Measurements from ENCODE around the gene PPP2R2C. TPM values are rescaled to one million over a fixed set of nuclear protein-coding genes. Genes with fewer than 3 reads are reported as not detected.
A peak's percentile ranks its signal among the peaks of the same experiment; 100 is the strongest.

The PPP2R2C gene
- total and polyA plus RNA-seq, 2 donors (not counting 1 experiment from before 2014, with no cell fraction given) = 0.10 to 0.17 TPM

DNA sequence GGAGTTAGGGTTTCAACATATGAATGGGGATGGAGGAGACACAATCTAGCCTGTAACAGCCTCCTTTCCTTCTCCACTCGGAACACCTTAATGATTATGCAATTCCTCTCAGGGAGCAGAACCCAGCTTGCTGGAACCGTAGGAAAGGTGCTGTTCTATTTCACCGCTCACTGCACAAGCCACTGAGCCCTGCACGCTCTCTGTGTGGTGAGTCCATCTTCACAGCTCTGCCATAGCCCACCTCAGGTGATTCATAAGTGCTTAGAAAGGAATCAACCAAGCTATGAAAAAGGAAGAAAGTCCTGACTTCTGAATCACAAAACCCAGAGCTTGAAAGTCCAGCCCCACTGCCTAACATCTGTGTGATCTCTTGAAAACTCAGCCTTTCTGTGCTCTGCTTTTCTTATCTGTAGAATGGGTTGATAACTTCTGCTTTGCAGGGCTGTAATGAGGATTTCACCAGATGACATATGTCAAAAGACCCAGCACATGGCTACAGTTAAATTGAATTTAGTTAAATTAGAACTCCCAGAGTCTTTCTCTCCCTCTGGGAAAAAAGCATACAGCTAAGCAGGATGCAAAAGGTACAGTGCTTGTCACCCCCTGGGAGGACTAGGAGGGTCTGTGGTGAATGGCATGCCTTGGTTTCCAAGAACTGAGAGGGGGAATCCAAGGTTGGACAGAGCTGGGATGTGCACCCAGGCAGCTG lies 111.2 kb downstream of the PPP2R2C start:
- H3K9me3 ChIP-seq (ENCODE audit: control insufficient read depth, insufficient read depth, low read depth, low read length) = no peaks in the 10 kb centered on the region
- H4K20me1 ChIP-seq (ENCODE audit: control insufficient read depth, extremely low read depth, insufficient read depth, low read length) = no peaks in the 10 kb centered on the region
- no peak overlapping the region for H3K4me2 ChIP-seq (ENCODE audit: extremely low read depth, insufficient read depth, low read length)
- no peaks in the 10 kb centered on the region for H3K36me3 ChIP-seq (ENCODE audit: control insufficient read depth, insufficient read depth, low read length)
- H3K4me3 ChIP-seq (replicated peaks in 1 of 4; ENCODE audit: control extremely low read depth in 1 of 4, insufficient read depth in 1 of 4, low read depth in 3 of 4, low read length in 4 of 4) = no peak overlapping the region
- no peak overlapping the region for H3K27ac ChIP-seq (ENCODE audit: insufficient read depth, low read length)
- H3K79me2 ChIP-seq (ENCODE audit: control insufficient read depth, insufficient read depth, low read length) = no peaks in the 10 kb centered on the region
- H3K9ac ChIP-seq (ENCODE audit: insufficient read depth, low read length) = no peak overlapping the region
- TF ChIP-seq, protein P1, sequence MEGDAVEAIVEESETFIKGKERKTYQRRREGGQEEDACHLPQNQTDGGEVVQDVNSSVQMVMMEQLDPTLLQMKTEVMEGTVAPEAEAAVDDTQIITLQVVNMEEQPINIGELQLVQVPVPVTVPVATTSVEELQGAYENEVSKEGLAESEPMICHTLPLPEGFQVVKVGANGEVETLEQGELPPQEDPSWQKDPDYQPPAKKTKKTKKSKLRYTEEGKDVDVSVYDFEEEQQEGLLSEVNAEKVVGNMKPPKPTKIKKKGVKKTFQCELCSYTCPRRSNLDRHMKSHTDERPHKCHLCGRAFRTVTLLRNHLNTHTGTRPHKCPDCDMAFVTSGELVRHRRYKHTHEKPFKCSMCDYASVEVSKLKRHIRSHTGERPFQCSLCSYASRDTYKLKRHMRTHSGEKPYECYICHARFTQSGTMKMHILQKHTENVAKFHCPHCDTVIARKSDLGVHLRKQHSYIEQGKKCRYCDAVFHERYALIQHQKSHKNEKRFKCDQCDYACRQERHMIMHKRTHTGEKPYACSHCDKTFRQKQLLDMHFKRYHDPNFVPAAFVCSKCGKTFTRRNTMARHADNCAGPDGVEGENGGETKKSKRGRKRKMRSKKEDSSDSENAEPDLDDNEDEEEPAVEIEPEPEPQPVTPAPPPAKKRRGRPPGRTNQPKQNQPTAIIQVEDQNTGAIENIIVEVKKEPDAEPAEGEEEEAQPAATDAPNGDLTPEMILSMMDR (conservative IDR thresholded peaks at IDR 0.05 in 1 of 2, IDR thresholded peaks at IDR 0.05 in 1 of 2; ENCODE audit: low read depth in 1 of 2, low read length in 2 of 2) = no peak
- no peak for TF ChIP-seq EZH2 (IDR thresholded peaks at IDR 0.05; ENCODE audit: low read length, missing control alignments)
- DNase-seq (ENCODE audit: low read depth in 2 of 2) = no peak
- no peak overlapping the region for H2AFZ ChIP-seq (ENCODE audit: low read length)
- H3K4me1 ChIP-seq (ENCODE audit: control insufficient read depth, extremely low read depth, insufficient read depth, low read length) = no peaks in the 10 kb centered on the region
- no peaks in the 10 kb centered on the region for H3K27me3 ChIP-seq (ENCODE audit: control insufficient read depth, insufficient read depth, low read length)

DNA sequence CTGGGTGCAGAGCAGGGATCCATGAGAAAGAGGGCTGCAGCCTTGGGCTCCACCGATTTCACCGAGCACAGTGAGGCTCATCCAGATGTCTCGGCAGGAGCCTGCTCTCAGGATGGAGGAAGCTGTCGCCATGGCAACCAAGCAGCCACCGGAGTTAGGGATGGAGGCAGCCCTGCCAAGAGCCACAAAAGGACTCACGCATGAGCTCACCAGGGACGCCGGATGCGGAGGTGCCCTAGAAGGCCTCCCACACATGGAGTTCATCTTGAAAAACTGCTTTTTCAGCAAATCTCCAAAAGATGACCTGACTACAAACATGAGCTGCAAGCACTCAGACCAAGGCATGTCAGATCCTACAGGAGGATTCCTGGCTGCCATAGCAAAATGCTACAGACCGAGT lies 112.0 kb downstream of the PPP2R2C start:
- H3K4me1 ChIP-seq (ENCODE audit: control insufficient read depth, extremely low read depth, insufficient read depth, low read length) = no peaks in the 10 kb centered on the region
- no peaks in the 10 kb centered on the region for H3K36me3 ChIP-seq (ENCODE audit: control insufficient read depth, insufficient read depth, low read length)
- H3K79me2 ChIP-seq (ENCODE audit: control insufficient read depth, insufficient read depth, low read length) = no peaks in the 10 kb centered on the region
- no peak overlapping the region for H3K4me2 ChIP-seq (ENCODE audit: extremely low read depth, insufficient read depth, low read length)
- no peaks in the 10 kb centered on the region for H3K9me3 ChIP-seq (ENCODE audit: control insufficient read depth, insufficient read depth, low read depth, low read length)
- TF ChIP-seq EZH2 (IDR thresholded peaks at IDR 0.05; ENCODE audit: low read length, missing control alignments) = no peak
- TF ChIP-seq, protein P1 (conservative IDR thresholded peaks at IDR 0.05 in 1 of 2, IDR thresholded peaks at IDR 0.05 in 1 of 2; ENCODE audit: low read depth in 1 of 2, low read length in 2 of 2) = no peak
- H3K27me3 ChIP-seq (ENCODE audit: control insufficient read depth, insufficient read depth, low read length) = no peaks in the 10 kb centered on the region
- H2AFZ ChIP-seq (ENCODE audit: low read length) = no peak overlapping the region
- DNase-seq (ENCODE audit: low read depth in 2 of 2) = peak in 1 of 2 donors; percentile 6
- no peak overlapping the region for H3K4me3 ChIP-seq (replicated peaks in 1 of 4; ENCODE audit: control extremely low read depth in 1 of 4, insufficient read depth in 1 of 4, low read depth in 3 of 4, low read length in 4 of 4)
- H3K27ac ChIP-seq (ENCODE audit: insufficient read depth, low read length) = no peak overlapping the region
- H3K9ac ChIP-seq (ENCODE audit: insufficient read depth, low read length) = no peak overlapping the region
- H4K20me1 ChIP-seq (ENCODE audit: control insufficient read depth, extremely low read depth, insufficient read depth, low read length) = no peaks in the 10 kb centered on the region

DNA sequence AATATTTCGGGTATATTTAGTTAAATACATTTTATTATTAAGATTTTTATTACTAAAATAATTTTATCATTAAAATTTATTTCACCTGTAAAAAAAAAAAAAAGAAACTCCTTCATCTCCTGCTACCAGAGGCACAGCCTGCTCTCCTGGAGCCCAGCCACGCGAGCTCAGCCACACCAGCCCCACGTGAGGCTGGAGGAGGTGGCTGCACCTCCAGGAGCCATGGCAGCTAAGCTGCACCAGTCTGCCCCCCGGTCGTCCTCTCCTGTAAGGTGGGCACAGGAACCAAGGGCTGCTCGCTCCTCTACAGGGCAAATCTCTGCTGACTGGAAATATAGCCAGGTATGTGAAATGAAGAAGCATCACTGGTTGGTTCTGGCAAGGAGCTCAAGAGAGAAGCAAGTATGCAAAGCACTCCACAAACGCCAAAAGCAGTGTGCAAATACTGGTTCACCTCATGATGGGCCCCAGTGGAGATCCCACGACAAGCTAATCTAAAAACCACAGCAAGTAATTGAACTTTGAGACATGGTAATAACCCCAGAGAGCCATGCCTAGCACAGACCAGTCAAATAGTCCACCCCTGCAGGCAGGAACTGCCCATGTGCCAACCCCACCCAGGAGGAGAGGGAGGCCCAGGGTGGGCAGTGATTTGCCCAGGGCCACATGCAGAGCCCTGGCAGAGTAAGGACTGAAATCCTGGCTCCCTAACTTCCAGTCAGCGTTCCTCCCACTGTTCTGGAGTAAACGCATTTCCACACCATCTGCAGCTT lies 112.7 kb downstream of the PPP2R2C start:
- no peak overlapping the region for H3K27ac ChIP-seq (ENCODE audit: insufficient read depth, low read length)

More for the DNA sequence above, 112.7 kb downstream of the PPP2R2C start:
- Histone ChIP-seq H3K79me2 (ENCODE audit: control insufficient read depth, insufficient read depth, low read length) (no peaks in the 10 kb centered on the region), H4K20me1 (ENCODE audit: control insufficient read depth, extremely low read depth, insufficient read depth, low read length) (no peaks in the 10 kb centered on the region), H2AFZ (ENCODE audit: low read length) (no peak overlapping the region), H3K4me3 (replicated peaks in 1 of 4; ENCODE audit: control extremely low read depth in 1 of 4, insufficient read depth in 1 of 4, low read depth in 3 of 4, low read length in 4 of 4) (no peak overlapping the region), H3K27me3 (ENCODE audit: control insufficient read depth, insufficient read depth, low read length) (no peaks in the 10 kb centered on the region), H3K9ac (ENCODE audit: insufficient read depth, low read length) (no peak overlapping the region), H3K36me3 (ENCODE audit: control insufficient read depth, insufficient read depth, low read length) (no peaks in the 10 kb centered on the region), H3K4me2 (ENCODE audit: extremely low read depth, insufficient read depth, low read length) (no peak overlapping the region), H3K4me1 (ENCODE audit: control insufficient read depth, extremely low read depth, insufficient read depth, low read length) (no peaks in the 10 kb centered on the region), H3K9me3 (ENCODE audit: control insufficient read depth, insufficient read depth, low read depth, low read length) (no peaks in the 10 kb centered on the region)
- TF ChIP-seq EZH2 (IDR thresholded peaks at IDR 0.05; ENCODE audit: low read length, missing control alignments) = no peak
- TF ChIP-seq, protein P1 (conservative IDR thresholded peaks at IDR 0.05 in 1 of 2, IDR thresholded peaks at IDR 0.05 in 1 of 2; ENCODE audit: low read depth in 1 of 2, low read length in 2 of 2) = no peak
- no peak for DNase-seq (ENCODE audit: low read depth in 2 of 2)
